HepG2 (cell line): Measurements from ENCODE around the gene RRBP1. TPM values are rescaled to one million over a fixed set of nuclear protein-coding genes. Genes with fewer than 3 reads are reported as not detected.
A peak's percentile ranks its signal among the peaks of the same experiment; 100 is the strongest.

ENCODE experiments used
- AGO2 ChIP-seq: fragments of 200-400 bp; formaldehyde crosslinking; optimal IDR thresholded peaks from 2 replicates; pipeline ENCODE3; 2017; ENCODE audit warnings: mild to moderate bottlenecking, low read depth, low read length, moderate library complexity
- ARID4A ChIP-seq: sonication (generic); formaldehyde crosslinking; IDR thresholded peaks from 2 replicates; pipeline ENCODE4 v1.5.0; 2020; ENCODE audit warnings: mild to moderate bottlenecking, missing genetic modification reagents, borderline replicate concordance
- CEBPB ChIP-seq: IDR thresholded peaks from 2 replicates; pipeline ENCODE4 v1.6.1; 2011; ENCODE audit warnings: low read depth, low read length, improper control_type of control experiment, borderline replicate concordance
- FOSL1 ChIP-seq: sonication (generic); formaldehyde crosslinking; IDR thresholded peaks from 2 replicates; pipeline ENCODE4 v1.9.0; 2021; ENCODE audit warnings: missing genetic modification reagents, borderline replicate concordance
- GLMP ChIP-seq: sonication (generic); formaldehyde crosslinking; IDR thresholded peaks from 2 replicates; pipeline ENCODE4 v1.9.0; 2021; ENCODE audit warnings: missing genetic modification reagents, mild to moderate bottlenecking, borderline replicate concordance
- HES4 ChIP-seq: sonication (generic); formaldehyde crosslinking; IDR thresholded peaks from 2 replicates; pipeline ENCODE4 v1.9.0; 2021; ENCODE audit warnings: mild to moderate bottlenecking, missing genetic modification reagents, borderline replicate concordance
- MED1 ChIP-seq: sonication (generic); formaldehyde crosslinking; IDR thresholded peaks from 2 replicates; pipeline ENCODE4 v1.4.0; 2020; ENCODE audit warnings: missing genetic modification reagents
- MEIS2 ChIP-seq: sonication (generic); formaldehyde crosslinking; IDR thresholded peaks from 2 replicates; pipeline ENCODE4 v1.9.0; 2021; ENCODE audit warnings: mild to moderate bottlenecking, missing genetic modification reagents
- RBAK ChIP-seq: sonication (generic); formaldehyde crosslinking; IDR thresholded peaks from 2 replicates; pipeline ENCODE4 v1.5.1; 2020; ENCODE audit warnings: mild to moderate bottlenecking, missing genetic modification reagents
- RFX5 ChIP-seq: IDR thresholded peaks from 2 replicates; pipeline ENCODE4 v1.6.1; 2011; ENCODE audit warnings: low read depth, low read length, improper control_type of control experiment
- RXRA ChIP-seq: sonication (generic); formaldehyde crosslinking; IDR thresholded peaks from 2 replicates; pipeline ENCODE4 v1.5.1; 2020; ENCODE audit warnings: missing genetic modification reagents
- TFDP1 ChIP-seq: IDR thresholded peaks from 2 replicates; pipeline ENCODE4 v1.6.1; 2016; ENCODE audit warnings: missing compliant biosample characterization, missing genetic modification reagents, borderline replicate concordance
- ZIK1 ChIP-seq: sonication (generic); formaldehyde crosslinking; IDR thresholded peaks from 2 replicates; pipeline ENCODE4 v1.5.0; 2020; ENCODE audit warnings: mild to moderate bottlenecking, low read depth, missing genetic modification reagents, borderline replicate concordance
- ZNF12 ChIP-seq: sonication (generic); formaldehyde crosslinking; IDR thresholded peaks from 2 replicates; pipeline ENCODE4 v1.5.0; 2020; ENCODE audit warnings: missing genetic modification reagents
- ZNF337 ChIP-seq: sonication (generic); formaldehyde crosslinking; IDR thresholded peaks from 2 replicates; pipeline ENCODE4 v1.5.1; 2020; ENCODE audit warnings: missing genetic modification reagents, low read depth, mild to moderate bottlenecking, borderline replicate concordance
- ZNF451 ChIP-seq: sonication (generic); formaldehyde crosslinking; IDR thresholded peaks from 2 replicates; pipeline ENCODE4 v1.5.0; 2020; ENCODE audit warnings: mild to moderate bottlenecking, missing genetic modification reagents
- ZNF792 ChIP-seq: IDR thresholded peaks from 2 replicates; pipeline ENCODE4 v1.6.1; 2016
- polyA plus RNA-seq, 8 experiments: library from polyadenylated mRNA; depleted of rRNA in 3 of 8; stranded (reverse) in 7 of 8; unstranded in 1 of 8; fragments of >200 nt; fragmentation: Illumina TruSeq in 4 of 8; extraction: Trizol in 4 of 8; gene quantifications; 2 replicates each; pipeline versions ENCODE4 v1.2.1 to v1.2.3, GENCODE V29; 2011 to 2016; ENCODE audit warnings: low read depth in 4 of 8, missing spikeins in 1 of 8, mixed read lengths in 1 of 8; ENCODE audit not compliant: insufficient read depth in 1 of 8
- total RNA-seq, 5 experiments: library from RNA; depleted of rRNA; stranded (reverse); fragments of >200 nt; fragmentation: Illumina TruSeq; extraction: Trizol; gene quantifications; 2 replicates each; pipeline ENCODE4 v1.2.3, GENCODE V29; 2016; ENCODE audit warnings: low read depth in 1 of 5
- TF ChIP-seq, protein P1 (sequence below): IDR thresholded peaks from 2 replicates; pipeline ENCODE4 v1.6.1; 2018; ENCODE audit warnings: missing genetic modification reagents, mild to moderate bottlenecking, missing compliant biosample characterization
- TF ChIP-seq, protein P2 (sequence below): sonication (generic); formaldehyde crosslinking; IDR thresholded peaks from 2 replicates; pipeline ENCODE4 v1.5.0; 2020; ENCODE audit warnings: missing genetic modification reagents, mild to moderate bottlenecking, borderline replicate concordance
- TF ChIP-seq, protein P3 (sequence below): sonication (generic); formaldehyde crosslinking; IDR thresholded peaks from 2 replicates; pipeline ENCODE4 v1.5.1; 2020; ENCODE audit warnings: mild to moderate bottlenecking, missing genetic modification reagents, moderate library complexity

Gene RRBP1
- total and polyA plus RNA-seq, 2 of the 13 experiments (the other 11 are each of a cell fraction or from before 2014, with no cell fraction given): 150 to 222 TPM

DNA sequence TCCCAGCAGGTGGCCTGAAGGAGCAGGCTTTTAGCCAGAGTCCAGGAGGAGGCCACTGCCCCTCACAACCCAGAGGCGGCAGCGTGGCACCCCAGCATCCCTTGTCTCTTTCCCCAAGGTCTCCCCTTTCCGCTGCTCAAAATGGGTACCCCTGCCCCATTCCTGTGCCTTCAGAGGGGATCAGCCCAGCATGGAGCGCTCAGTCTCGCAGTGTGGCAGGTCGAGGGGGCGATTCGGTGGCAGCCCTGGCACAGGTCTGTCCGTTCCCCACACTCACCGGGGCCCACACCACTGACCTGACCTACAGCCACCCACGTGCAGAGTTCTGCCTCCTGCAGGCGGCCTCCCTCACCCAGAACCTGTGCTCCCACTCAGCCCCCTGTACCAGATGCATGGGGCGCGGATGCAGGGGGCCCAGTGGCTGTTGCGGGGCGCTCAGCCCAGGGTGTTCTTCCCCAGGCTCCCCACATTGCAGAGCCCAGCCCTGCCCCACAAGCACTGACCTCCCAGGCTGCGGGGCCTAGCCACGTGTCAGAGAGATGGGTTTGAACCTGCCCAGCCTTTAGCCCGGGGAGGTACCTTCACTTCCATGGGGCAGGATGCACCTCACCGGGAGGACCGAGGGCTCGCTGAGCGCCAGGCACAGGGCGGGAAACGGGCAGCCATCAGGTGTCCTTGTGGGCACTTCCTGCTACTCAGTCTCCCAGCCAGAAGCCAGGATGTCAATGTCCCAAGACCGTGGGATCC is 70.3 kb downstream of the RRBP1 start (continued):
- TF ChIP-seq ZNF451 (CRISPR knock-in tag) (no peak; the same call in 1 of the 2 replicates), ARID4A (CRISPR knock-in tag) (0 out of 2 replicates have a peak, but pooled peaks have one; percentile 14), GLMP (no peak), ZNF337 (CRISPR knock-in tag) (no peak), HES4 (0 out of 2 replicates have a peak, but pooled peaks have one; percentile 77), RFX5 (no peak), RXRA (CRISPR knock-in tag) (peak; percentile 58; the same call in 1 of the 2 replicates), CEBPB (no peak), FOSL1 (CRISPR knock-in tag) (no peak), ZNF12 (CRISPR knock-in tag) (no peak), MED1 (CRISPR knock-in tag) (no peak), ZNF792 (no peak), RBAK (no peak), TFDP1 (CRISPR knock-in tag) (peak; percentile 17; the same call in 1 of the 2 replicates), AGO2 (peak; percentile 93), ZIK1 (CRISPR knock-in tag) (peak; percentile 28; the same call in 1 of the 2 replicates), MEIS2 (CRISPR knock-in tag) (no peak)
- TF ChIP-seq, protein P1, sequence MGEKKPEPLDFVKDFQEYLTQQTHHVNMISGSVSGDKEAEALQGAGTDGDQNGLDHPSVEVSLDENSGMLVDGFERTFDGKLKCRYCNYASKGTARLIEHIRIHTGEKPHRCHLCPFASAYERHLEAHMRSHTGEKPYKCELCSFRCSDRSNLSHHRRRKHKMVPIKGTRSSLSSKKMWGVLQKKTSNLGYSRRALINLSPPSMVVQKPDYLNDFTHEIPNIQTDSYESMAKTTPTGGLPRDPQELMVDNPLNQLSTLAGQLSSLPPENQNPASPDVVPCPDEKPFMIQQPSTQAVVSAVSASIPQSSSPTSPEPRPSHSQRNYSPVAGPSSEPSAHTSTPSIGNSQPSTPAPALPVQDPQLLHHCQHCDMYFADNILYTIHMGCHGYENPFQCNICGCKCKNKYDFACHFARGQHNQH (CRISPR knock-in tag): no peak
- TF ChIP-seq, protein P2, sequence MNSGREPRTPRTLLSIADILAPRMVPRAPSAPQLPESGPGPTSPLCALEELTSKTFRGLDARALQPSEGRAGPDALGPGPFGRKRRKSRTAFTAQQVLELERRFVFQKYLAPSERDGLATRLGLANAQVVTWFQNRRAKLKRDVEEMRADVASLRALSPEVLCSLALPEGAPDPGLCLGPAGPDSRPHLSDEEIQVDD (CRISPR knock-in tag): peak; percentile 62; the same call in 1 of the 2 replicates
- TF ChIP-seq, protein P3, sequence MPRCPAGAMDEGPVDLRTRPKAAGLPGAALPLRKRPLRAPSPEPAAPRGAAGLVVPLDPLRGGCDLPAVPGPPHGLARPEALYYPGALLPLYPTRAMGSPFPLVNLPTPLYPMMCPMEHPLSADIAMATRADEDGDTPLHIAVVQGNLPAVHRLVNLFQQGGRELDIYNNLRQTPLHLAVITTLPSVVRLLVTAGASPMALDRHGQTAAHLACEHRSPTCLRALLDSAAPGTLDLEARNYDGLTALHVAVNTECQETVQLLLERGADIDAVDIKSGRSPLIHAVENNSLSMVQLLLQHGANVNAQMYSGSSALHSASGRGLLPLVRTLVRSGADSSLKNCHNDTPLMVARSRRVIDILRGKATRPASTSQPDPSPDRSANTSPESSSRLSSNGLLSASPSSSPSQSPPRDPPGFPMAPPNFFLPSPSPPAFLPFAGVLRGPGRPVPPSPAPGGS (CRISPR knock-in tag): no peak
